ENCODE results near the gene FHIP2A. TPM values are rescaled to one million over a fixed set of nuclear protein-coding genes. Genes with fewer than 3 reads are reported as not detected.

Gene FHIP2A
- total RNA-seq, 2 donors from 2014 or later: 18.3 to 19.5 TPM

GRCh38 chr10:114795039-114795438, 26.5 kb upstream of the FHIP2A start:
- no peaks in the 10 kb centered on the region for H3K9me3 ChIP-seq
- no peak overlapping the region for H3K4me3 ChIP-seq
- H3K4me1 ChIP-seq: no peaks in the 10 kb centered on the region
- DNase-seq (ENCODE audit: low spot score): no peak
- no peaks in the 10 kb centered on the region for H3K36me3 ChIP-seq
- TF ChIP-seq, protein P1, sequence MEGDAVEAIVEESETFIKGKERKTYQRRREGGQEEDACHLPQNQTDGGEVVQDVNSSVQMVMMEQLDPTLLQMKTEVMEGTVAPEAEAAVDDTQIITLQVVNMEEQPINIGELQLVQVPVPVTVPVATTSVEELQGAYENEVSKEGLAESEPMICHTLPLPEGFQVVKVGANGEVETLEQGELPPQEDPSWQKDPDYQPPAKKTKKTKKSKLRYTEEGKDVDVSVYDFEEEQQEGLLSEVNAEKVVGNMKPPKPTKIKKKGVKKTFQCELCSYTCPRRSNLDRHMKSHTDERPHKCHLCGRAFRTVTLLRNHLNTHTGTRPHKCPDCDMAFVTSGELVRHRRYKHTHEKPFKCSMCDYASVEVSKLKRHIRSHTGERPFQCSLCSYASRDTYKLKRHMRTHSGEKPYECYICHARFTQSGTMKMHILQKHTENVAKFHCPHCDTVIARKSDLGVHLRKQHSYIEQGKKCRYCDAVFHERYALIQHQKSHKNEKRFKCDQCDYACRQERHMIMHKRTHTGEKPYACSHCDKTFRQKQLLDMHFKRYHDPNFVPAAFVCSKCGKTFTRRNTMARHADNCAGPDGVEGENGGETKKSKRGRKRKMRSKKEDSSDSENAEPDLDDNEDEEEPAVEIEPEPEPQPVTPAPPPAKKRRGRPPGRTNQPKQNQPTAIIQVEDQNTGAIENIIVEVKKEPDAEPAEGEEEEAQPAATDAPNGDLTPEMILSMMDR (IDR thresholded peaks at IDR 0.05): no peak
- H3K27me3 ChIP-seq: no peaks in the 10 kb centered on the region
- H3K27ac ChIP-seq: no peak overlapping the region

- no peaks in the 10 kb centered on the region for H3K27me3 ChIP-seq
- TF ChIP-seq, protein P1 (IDR thresholded peaks at IDR 0.05): no peak
Measured at GRCh38 chr10:114800361-114800760, 21.2 kb upstream of the FHIP2A start.

GRCh38 chr10:114801411-114801813, 20.2 kb upstream of the FHIP2A start:
- H3K4me1 ChIP-seq: no peaks in the 10 kb centered on the region
- H3K4me3 ChIP-seq: no peak overlapping the region

More at GRCh38 chr10:114800361-114800760, 21.2 kb upstream of the FHIP2A start:
- H3K4me1 ChIP-seq: no peaks in the 10 kb centered on the region
- H3K4me3 ChIP-seq: no peak overlapping the region
- no peaks in the 10 kb centered on the region for H3K9me3 ChIP-seq
- H3K36me3 ChIP-seq: no peaks in the 10 kb centered on the region
- no peak overlapping the region for H3K27ac ChIP-seq
- no peak for DNase-seq (ENCODE audit: low spot score)

DNA sequence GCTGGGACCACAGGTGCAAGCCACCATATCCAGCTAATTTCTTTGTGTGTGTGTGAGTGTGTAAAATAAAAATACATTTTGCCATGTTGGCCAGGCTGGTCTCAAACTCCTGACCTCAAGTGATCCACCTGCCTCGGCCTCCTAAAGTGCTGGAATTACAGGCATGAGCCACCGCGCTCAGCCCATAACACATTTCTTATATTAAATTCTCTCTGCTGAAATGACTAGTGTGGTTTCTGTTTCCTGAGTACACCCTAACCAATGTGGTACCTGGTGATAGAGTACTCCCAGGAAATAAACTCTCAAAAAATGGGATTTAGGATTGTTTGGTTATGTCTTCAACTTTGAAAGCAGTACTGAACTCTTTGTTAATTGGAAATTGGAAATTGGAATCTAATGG, 19.4 kb upstream of the FHIP2A start:
- TF ChIP-seq, protein P1 (IDR thresholded peaks at IDR 0.05): no peak
- Histone ChIP-seq H3K4me1 (no peaks in the 10 kb centered on the region), H3K27me3 (no peaks in the 10 kb centered on the region), H3K9me3 (no peaks in the 10 kb centered on the region), H3K36me3 (no peaks in the 10 kb centered on the region), H3K4me3 (no peak overlapping the region), H3K27ac (no peak overlapping the region)
- no peak for DNase-seq (ENCODE audit: low spot score)

More at GRCh38 chr10:114801411-114801813, 20.2 kb upstream of the FHIP2A start:
- Histone ChIP-seq H3K27ac (no peak overlapping the region), H3K27me3 (no peaks in the 10 kb centered on the region), H3K36me3 (no peaks in the 10 kb centered on the region), H3K9me3 (no peaks in the 10 kb centered on the region)
- DNase-seq (ENCODE audit: low spot score): no peak
- TF ChIP-seq, protein P1 (IDR thresholded peaks at IDR 0.05): no peak

GRCh38 chr10:114806562-114807391, 14.8 kb upstream of the FHIP2A start:
- no peak overlapping the region for H3K4me3 ChIP-seq

More at GRCh38 chr10:114806562-114807391, 14.8 kb upstream of the FHIP2A start:
- no peak overlapping the region for H3K27ac ChIP-seq
- TF ChIP-seq, protein P1 (IDR thresholded peaks at IDR 0.05): no peak
- DNase-seq (ENCODE audit: low spot score): no peak
- H3K4me1 ChIP-seq: no peaks in the 10 kb centered on the region
- no peaks in the 10 kb centered on the region for H3K36me3 ChIP-seq
- no peaks in the 10 kb centered on the region for H3K9me3 ChIP-seq
- H3K27me3 ChIP-seq: no peaks in the 10 kb centered on the region
